ENCODE measurements around the gene RAB5B. TPM values are rescaled to one million over a fixed set of nuclear protein-coding genes. Genes with fewer than 3 reads are reported as not detected.

RAB5B gene
- total RNA-seq, 1 experiment from 2014 or later, result 18.6 TPM

- Histone ChIP-seq H3K27me3 (no peaks in the 10 kb centered on the region), H3K4me3 (no peak overlapping the region), H3K36me3 (no peaks in the 10 kb centered on the region), H3K9me3 (no peaks in the 10 kb centered on the region)
- no peak for DNase-seq
Measured at GRCh38 chr12:55935738-55936151, 38.1 kb upstream of the RAB5B start.

DNA sequence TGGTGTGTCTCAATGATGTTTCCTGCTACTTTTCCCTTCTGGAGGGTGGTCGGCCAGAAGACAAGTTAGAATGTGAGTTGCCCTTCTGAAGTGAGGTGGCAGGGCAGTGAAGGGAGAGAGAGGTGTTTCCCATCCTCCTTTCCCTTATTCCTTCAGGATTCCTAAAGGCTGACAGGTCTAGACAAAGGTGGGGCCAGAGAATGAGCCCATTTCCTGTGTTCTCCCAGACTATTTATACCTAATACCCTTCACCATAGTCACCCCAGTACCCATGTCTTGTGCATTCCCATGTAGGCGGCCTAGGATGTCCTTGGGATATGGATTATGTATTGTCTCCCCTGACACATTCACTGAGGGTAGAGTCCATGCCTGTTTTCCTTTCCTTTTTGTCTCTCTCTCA lies 35.9 kb upstream of the RAB5B start:
- DNase-seq, result no peak
- Histone ChIP-seq H3K9me3 (no peaks in the 10 kb centered on the region), H3K27me3 (no peaks in the 10 kb centered on the region), H3K4me3 (no peak overlapping the region), H3K36me3 (no peaks in the 10 kb centered on the region)

DNA sequence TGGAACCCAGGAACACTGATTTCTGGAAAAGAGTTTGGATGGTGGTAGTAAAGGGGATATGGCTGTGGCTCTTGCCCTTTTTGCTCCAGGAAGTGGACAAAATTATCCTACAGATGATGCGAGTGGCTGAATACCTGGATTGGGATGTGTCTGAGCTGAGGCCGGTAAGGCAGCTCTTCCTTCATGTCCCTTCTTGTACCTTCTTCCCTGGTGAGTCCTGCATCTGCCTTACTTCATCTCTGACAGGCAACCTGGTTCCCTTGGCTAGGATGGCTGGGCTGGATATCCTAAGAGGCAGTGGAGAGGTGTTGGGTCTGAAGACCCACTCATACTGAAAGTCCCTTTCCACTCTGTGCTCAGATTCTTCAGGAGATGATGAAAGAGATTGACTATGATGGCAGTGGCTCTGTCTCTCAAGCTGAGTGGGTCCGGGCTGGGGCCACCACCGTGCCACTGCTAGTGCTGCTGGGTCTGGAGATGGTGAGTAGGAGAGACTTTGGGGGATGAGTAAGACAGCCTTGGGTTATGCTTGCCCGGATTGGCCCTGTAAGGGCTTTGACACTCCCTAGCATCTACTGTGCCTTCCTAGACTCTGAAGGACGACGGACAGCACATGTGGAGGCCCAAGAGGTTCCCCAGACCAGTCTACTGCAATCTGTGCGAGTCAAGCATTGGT lies 34.9 kb upstream of the RAB5B start:
- H3K9me3 ChIP-seq, result no peaks in the 10 kb centered on the region
- no peaks in the 10 kb centered on the region for H3K36me3 ChIP-seq
- no peak for DNase-seq
- no peak overlapping the region for H3K4me3 ChIP-seq
- H3K27me3 ChIP-seq, result no peaks in the 10 kb centered on the region

DNA sequence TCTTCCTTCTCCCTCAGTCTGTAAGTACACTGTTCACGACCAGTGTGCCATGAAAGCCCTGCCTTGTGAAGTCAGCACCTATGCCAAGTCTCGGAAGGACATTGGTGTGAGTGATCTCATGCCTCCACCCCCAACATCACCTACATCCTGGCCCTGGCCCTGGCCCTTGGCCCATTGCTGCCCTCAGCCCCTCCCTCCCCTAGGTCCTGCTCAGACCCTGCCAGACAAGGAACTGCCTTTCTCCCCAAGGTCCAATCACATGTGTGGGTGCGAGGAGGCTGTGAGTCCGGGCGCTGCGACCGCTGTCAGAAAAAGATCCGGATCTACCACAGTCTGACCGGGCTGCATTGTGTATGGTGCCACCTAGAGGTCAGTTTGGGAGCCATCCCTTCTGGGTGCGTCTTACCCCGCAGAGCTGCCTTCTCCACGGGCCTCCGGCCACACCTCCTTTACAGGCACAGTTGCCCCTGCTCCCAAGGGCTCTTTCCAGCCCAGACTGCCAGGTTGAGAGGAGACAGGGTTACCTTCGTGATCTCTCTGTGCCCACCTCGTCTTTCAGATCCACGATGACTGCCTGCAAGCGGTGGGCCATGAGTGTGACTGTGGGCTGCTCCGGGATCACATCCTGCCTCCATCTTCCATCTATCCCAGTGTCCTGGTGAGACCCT lies 33.7 kb upstream of the RAB5B start:
- no peaks in the 10 kb centered on the region for H3K27me3 ChIP-seq
- H3K36me3 ChIP-seq, result no peaks in the 10 kb centered on the region
- H3K9me3 ChIP-seq, result no peaks in the 10 kb centered on the region
- peak; percentile 77 for DNase-seq
- H3K4me3 ChIP-seq, result no peak overlapping the region

DNA sequence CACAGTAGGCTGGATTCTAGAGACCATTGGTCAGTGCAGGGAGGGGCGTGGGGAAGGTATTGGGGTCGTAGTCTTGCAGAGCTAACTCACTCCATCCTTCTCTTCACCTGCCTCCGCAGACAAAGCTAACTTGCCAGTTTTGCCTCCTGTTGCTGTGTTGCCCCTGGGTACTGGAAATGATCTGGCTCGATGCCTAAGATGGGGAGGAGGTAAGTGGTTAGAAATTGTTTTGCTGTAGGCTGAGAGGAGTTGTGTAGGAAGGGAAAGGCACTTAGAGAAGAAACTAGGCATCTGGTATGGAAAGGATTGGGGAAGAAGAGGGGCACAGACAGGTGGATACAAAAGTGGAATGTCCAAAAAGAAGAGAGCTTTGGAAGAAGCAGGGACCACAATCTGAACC lies 31.8 kb upstream of the RAB5B start:
- H3K36me3 ChIP-seq, result no peaks in the 10 kb centered on the region

GRCh38 chr12:55942577-55943136 lies 31.2 kb upstream of the RAB5B start:
- no peak for DNase-seq
- Histone ChIP-seq H3K36me3 (no peaks in the 10 kb centered on the region), H3K4me3 (no peak overlapping the region), H3K27me3 (no peaks in the 10 kb centered on the region), H3K9me3 (no peaks in the 10 kb centered on the region)

More for the DNA sequence above, 31.8 kb upstream of the RAB5B start:
- H3K4me3 ChIP-seq, result no peak overlapping the region
- H3K9me3 ChIP-seq, result no peaks in the 10 kb centered on the region
- H3K27me3 ChIP-seq, result no peaks in the 10 kb centered on the region
- DNase-seq, result no peak

DNA sequence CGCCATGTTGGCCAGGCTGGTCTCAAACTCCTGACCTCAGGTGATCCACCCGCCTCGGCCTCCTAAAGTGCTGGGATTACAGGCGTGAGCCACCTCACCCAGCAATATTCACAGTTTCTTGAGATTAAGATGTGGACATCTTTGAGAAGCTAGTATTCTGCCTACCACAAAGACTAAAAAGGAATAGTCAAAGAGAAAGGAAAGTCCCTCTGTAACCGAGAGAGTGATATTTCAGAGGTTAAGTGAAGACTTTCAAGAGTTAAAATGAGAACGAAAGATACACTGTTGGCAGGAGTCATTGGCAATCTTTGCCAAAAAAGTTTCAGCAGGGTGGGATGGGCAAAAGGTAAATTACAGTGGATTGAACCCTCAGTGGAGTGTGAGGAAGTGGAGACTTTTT lies 27.3 kb upstream of the RAB5B start:
- Histone ChIP-seq H3K36me3 (no peaks in the 10 kb centered on the region), H3K4me3 (no peak overlapping the region), H3K9me3 (no peaks in the 10 kb centered on the region), H3K27me3 (no peaks in the 10 kb centered on the region)
- DNase-seq, result no peak

- Histone ChIP-seq H3K27me3 (0 out of 2 replicates have a peak, but pooled peaks cover 3% of the 10 kb centered on the region), H3K36me3 (no peaks in the 10 kb centered on the region), H3K9me3 (no peaks in the 10 kb centered on the region), H3K4me3 (no peak overlapping the region)
- no peak for DNase-seq
Measured at GRCh38 chr12:55955344-55955743, 18.5 kb upstream of the RAB5B start.

GRCh38 chr12:55955800-55956508 lies 17.9 kb upstream of the RAB5B start:
- no peaks in the 10 kb centered on the region for H3K9me3 ChIP-seq
- peak; percentile 66 for DNase-seq
- 0 out of 2 replicates have a peak, but pooled peaks cover 3% of the 10 kb centered on the region for H3K27me3 ChIP-seq
- no peaks in the 10 kb centered on the region for H3K36me3 ChIP-seq
- H3K4me3 ChIP-seq, result no peak overlapping the region

GRCh38 chr12:55957106-55957859 lies 16.6 kb upstream of the RAB5B start:
- Histone ChIP-seq H3K4me3 (no peak overlapping the region), H3K27me3 (0 out of 2 replicates have a peak, but pooled peaks cover 3% of the 10 kb centered on the region), H3K36me3 (no peaks in the 10 kb centered on the region), H3K9me3 (no peaks in the 10 kb centered on the region)
- DNase-seq, result no peak

GRCh38 chr12:55963760-55964159 lies 10.1 kb upstream of the RAB5B start:
- Histone ChIP-seq H3K36me3 (peaks cover 11% of the 10 kb centered on the region), H3K9me3 (0 out of 2 replicates have a peak, but pooled peaks cover 3% of the 10 kb centered on the region), H3K27me3 (no peaks in the 10 kb centered on the region), H3K4me3 (no peak overlapping the region)
- no peak for DNase-seq

- no peaks in the 10 kb centered on the region for H3K27me3 ChIP-seq
- H3K36me3 ChIP-seq, result peaks cover 23% of the 10 kb centered on the region
- DNase-seq, result no peak
- H3K9me3 ChIP-seq, result 0 out of 2 replicates have a peak, but pooled peaks cover 3% of the 10 kb centered on the region
- H3K4me3 ChIP-seq, result no peak overlapping the region
Measured at GRCh38 chr12:55965240-55965639, 8.6 kb upstream of the RAB5B start.

DNA sequence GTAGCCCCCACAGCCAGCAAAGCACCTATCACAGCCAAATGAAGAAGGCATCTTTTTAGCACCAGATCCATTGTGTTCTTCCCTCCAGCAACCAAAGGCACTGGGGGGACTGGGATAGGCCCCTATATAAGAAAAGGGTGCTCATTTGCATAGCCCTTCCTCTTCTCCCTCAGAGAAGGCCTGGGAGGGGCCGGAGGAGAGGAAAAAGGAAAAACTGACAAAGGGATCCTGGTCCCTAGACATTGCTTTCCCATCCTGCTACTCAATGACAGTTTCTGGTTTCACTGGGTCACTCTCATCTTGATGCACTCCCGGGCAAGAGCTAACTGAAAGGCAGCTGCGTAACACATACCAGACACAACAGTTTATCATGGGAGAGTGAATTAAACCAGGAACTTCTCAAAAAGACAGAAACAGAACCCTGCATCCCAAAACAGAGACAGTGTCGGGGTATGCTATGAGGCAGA lies 7.9 kb upstream of the RAB5B start, which contains the start of gene PMEL:
TSS of gene PMEL (minus strand) at position 102 of the 467 bp plus-strand sequence. CDS start at position 71, 31 bp downstream.
- 0 out of 2 replicates have a peak, but pooled peaks cover 3% of the 10 kb centered on the region for H3K9me3 ChIP-seq
- peak within 1 kb of the TSS; percentile 86 for H3K4me3 ChIP-seq
- no peak for DNase-seq
- no peaks in the 10 kb centered on the region for H3K27me3 ChIP-seq
- H3K36me3 ChIP-seq, result peaks cover 27% of the 10 kb centered on the region

DNA sequence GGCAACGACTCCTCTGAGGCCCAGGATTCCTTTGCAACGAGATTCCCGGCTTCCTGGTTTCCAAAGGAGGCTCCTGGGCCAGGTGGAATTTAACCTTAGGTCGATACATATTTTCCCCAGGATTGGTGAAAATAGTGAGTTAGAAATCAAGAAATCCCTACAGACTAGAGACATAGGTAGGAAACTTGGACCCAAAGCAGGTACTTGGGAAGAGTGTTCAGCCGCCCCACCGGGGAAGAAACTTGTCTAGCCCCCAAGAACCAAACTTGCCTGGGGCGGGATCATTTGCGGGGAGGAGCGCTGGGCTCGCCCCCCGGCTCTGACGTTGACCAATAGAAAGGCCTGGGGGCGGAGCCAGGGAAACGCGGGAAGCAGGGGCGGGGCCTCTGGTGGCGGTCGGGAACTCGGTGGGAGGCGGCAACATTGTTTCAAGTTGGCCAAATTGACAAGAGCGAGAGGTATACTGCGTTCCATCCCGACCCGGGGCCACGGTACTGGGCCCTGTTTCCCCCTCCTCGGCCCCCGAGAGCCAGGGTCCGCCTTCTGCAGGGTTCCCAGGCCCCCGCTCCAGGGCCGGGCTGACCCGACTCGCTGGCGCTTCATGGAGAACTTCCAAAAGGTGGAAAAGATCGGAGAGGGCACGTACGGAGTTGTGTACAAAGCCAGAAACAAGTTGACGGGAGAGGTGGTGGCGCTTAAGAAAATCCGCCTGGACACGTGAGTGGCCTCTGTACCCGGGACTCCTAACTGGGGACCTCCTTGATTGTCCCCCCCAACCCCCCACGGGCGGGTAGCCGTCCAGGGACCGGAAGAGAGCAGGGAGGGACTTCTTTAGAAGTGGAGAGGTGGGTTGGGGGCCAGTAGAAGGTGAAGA lies 7.2 kb upstream of the RAB5B start, which contains the start of gene CDK2:
TSS of gene CDK2 (plus strand) at position 423 of the 874 bp plus-strand sequence. CDS start at position 602, 179 bp downstream.
- Histone ChIP-seq H3K27me3 (no peaks in the 10 kb centered on the region), H3K4me3 (peak within 1 kb of the TSS; percentile 86), H3K9me3 (0 out of 2 replicates have a peak, but pooled peaks cover 3% of the 10 kb centered on the region), H3K36me3 (peaks cover 32% of the 10 kb centered on the region)
- peak; percentile 88 for DNase-seq

DNA sequence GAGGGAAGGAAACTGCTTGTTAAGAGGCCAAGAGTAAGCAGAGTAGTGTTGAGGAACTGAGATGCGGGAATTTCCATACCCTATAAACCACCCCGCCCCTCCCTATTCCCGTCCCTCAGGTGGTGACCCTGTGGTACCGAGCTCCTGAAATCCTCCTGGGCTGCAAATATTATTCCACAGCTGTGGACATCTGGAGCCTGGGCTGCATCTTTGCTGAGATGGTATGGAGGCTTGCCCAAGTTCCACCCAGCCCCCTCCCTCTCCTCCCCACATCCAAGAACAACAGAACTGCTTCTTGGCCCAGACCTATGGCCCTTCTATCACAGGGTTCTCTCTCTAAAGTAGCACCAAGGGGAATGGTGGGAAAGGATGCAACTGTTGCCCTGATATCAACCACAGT lies 4.5 kb upstream of the RAB5B start:
- 0 out of 2 replicates have a peak, but pooled peaks cover 3% of the 10 kb centered on the region for H3K9me3 ChIP-seq
- DNase-seq, result no peak
- no peaks in the 10 kb centered on the region for H3K27me3 ChIP-seq
- H3K36me3 ChIP-seq, result peaks cover 37% of the 10 kb centered on the region
- H3K4me3 ChIP-seq, result no peak overlapping the region
